SK-N-SH (cell line): ENCODE results near the gene NPR1.

ENCODE experiments used
- CHD2 ChIP-seq: fragments of 150-350 bp; IDR thresholded peaks from 2 replicates; pipeline ENCODE4 v1.6.1; 2018; ENCODE audit warnings: low read length; ENCODE audit not compliant: partially characterized antibody
- EP300 ChIP-seq, 2 experiments: IDR thresholded peaks; 2 replicates each; pipeline versions ENCODE4 v1.4.0 to v1.6.1; 2012; ENCODE audit warnings: borderline replicate concordance in 1 of 2, low read depth in 1 of 2, low read length in 1 of 2
- NRF1 ChIP-seq: IDR thresholded peaks from 2 replicates; pipeline ENCODE4 v1.6.1; 2012; ENCODE audit warnings: low read depth, mild to moderate bottlenecking, low read length
- SMC3 ChIP-seq: IDR thresholded peaks from 2 replicates; pipeline ENCODE4 v1.6.1; 2012; ENCODE audit warnings: low read depth, low read length, improper control_type of control experiment
- TAF1 ChIP-seq: IDR thresholded peaks from 2 replicates; pipeline ENCODE4 v1.6.1; 2012; ENCODE audit warnings: low read depth, mild to moderate bottlenecking, low read length, moderate library complexity, borderline replicate concordance
- TF ChIP-seq, protein P1 (sequence below): IDR thresholded peaks from 2 replicates; pipeline ENCODE4; 2012
- TF ChIP-seq, protein P2 (sequence below): fragments of 200-600 bp; sonication (generic); IDR thresholded peaks from 2 replicates; pipeline ENCODE4 v1.6.1; 2017; ENCODE audit warnings: antibody characterized with exemption, mild to moderate bottlenecking, moderate library complexity
- TF ChIP-seq, protein P3 (sequence below): IDR thresholded peaks from 2 replicates; pipeline ENCODE4 v1.6.1; 2012; ENCODE audit warnings: mild to moderate bottlenecking, low read depth, low read length, moderate library complexity
- TF ChIP-seq, protein P4 (sequence below): IDR thresholded peaks from 2 replicates; pipeline ENCODE4 v1.4.0; 2012; ENCODE audit warnings: low read depth, borderline replicate concordance

DNA sequence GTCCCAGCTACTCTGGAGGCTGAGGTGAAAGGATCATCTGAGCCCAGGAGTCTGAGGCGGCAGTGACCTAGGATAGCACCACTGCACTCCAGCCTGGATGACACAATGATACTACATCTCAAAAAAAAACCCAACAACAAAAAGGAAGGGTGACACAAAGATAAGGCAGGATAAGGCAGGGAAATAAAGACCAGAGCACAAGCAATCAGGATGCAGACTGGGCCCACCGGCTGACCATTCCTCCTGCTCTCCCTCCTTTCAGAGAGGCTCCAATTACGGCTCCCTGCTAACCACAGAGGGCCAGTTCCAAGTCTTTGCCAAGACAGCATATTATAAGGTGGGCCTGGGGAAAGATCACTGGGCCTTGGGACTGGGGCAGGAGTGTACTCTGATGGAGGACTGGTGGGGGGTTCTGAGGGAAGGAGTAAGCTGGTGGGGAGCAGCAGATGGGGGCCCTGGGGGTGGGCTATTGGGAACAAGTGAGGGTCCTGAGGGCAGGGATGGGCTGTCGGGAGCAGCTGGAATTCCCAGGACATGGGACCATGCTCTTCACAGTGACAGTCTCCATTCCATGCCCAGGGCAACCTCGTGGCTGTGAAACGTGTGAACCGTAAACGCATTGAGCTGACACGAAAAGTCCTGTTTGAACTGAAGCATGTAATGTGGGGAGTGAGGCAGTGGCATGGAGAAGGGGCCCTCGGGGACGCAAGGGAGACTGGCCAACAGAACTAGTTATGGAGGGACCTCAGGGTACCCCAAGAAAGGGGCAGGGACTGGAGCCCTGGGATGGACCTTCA, 7.3 kb downstream of the NPR1 start:
- TF ChIP-seq NRF1 (no peak), EP300 (IDR thresholded peaks at IDR 0.05; ENCODE audit: borderline replicate concordance in 1 of 2, low read depth in 1 of 2, low read length in 1 of 2) (no peak), CHD2 (no peak), SMC3 (no peak), TAF1 (no peak)
- TF ChIP-seq, protein P1, sequence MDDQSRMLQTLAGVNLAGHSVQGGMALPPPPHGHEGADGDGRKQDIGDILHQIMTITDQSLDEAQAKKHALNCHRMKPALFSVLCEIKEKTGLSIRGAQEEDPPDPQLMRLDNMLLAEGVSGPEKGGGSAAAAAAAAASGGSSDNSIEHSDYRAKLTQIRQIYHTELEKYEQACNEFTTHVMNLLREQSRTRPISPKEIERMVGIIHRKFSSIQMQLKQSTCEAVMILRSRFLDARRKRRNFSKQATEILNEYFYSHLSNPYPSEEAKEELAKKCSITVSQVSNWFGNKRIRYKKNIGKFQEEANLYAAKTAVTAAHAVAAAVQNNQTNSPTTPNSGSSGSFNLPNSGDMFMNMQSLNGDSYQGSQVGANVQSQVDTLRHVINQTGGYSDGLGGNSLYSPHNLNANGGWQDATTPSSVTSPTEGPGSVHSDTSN, result no peak
- TF ChIP-seq, protein P2, sequence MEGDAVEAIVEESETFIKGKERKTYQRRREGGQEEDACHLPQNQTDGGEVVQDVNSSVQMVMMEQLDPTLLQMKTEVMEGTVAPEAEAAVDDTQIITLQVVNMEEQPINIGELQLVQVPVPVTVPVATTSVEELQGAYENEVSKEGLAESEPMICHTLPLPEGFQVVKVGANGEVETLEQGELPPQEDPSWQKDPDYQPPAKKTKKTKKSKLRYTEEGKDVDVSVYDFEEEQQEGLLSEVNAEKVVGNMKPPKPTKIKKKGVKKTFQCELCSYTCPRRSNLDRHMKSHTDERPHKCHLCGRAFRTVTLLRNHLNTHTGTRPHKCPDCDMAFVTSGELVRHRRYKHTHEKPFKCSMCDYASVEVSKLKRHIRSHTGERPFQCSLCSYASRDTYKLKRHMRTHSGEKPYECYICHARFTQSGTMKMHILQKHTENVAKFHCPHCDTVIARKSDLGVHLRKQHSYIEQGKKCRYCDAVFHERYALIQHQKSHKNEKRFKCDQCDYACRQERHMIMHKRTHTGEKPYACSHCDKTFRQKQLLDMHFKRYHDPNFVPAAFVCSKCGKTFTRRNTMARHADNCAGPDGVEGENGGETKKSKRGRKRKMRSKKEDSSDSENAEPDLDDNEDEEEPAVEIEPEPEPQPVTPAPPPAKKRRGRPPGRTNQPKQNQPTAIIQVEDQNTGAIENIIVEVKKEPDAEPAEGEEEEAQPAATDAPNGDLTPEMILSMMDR, result no peak
- TF ChIP-seq, protein P3, sequence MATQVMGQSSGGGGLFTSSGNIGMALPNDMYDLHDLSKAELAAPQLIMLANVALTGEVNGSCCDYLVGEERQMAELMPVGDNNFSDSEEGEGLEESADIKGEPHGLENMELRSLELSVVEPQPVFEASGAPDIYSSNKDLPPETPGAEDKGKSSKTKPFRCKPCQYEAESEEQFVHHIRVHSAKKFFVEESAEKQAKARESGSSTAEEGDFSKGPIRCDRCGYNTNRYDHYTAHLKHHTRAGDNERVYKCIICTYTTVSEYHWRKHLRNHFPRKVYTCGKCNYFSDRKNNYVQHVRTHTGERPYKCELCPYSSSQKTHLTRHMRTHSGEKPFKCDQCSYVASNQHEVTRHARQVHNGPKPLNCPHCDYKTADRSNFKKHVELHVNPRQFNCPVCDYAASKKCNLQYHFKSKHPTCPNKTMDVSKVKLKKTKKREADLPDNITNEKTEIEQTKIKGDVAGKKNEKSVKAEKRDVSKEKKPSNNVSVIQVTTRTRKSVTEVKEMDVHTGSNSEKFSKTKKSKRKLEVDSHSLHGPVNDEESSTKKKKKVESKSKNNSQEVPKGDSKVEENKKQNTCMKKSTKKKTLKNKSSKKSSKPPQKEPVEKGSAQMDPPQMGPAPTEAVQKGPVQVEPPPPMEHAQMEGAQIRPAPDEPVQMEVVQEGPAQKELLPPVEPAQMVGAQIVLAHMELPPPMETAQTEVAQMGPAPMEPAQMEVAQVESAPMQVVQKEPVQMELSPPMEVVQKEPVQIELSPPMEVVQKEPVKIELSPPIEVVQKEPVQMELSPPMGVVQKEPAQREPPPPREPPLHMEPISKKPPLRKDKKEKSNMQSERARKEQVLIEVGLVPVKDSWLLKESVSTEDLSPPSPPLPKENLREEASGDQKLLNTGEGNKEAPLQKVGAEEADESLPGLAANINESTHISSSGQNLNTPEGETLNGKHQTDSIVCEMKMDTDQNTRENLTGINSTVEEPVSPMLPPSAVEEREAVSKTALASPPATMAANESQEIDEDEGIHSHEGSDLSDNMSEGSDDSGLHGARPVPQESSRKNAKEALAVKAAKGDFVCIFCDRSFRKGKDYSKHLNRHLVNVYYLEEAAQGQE, result no peak
- TF ChIP-seq, protein P4, sequence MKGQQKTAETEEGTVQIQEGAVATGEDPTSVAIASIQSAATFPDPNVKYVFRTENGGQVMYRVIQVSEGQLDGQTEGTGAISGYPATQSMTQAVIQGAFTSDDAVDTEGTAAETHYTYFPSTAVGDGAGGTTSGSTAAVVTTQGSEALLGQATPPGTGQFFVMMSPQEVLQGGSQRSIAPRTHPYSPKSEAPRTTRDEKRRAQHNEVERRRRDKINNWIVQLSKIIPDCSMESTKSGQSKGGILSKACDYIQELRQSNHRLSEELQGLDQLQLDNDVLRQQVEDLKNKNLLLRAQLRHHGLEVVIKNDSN, result no peak
